Memory B cell (primary cell): ENCODE results near the gene VEGFA.
A peak's percentile ranks its signal among the peaks of the same experiment; 100 is the strongest.
"Not testable (repeated sequence)": the region's sequence is repeated elsewhere in the genome, so short reads cannot be mapped to it uniquely, and the experiment has no call there.

Source experiments
- ATAC-seq: fragments of 150-1000 bp; cut with Tn5 transposase; 2 replicates; pipeline ENCODE4 v1.10.0; 2021; ENCODE audit warnings: low read depth, mild to moderate bottlenecking, moderate library complexity
- DNase-seq, 2 donors: peaks; one replicate each; pipeline ENCODE4 v3.0.0; 2022; ENCODE audit warnings: low spot score in 2 of 2
- H3K27ac Mint-ChIP-seq: one replicate; pipeline ENCODE4 v1.8.0; 2022; ENCODE audit warnings: mild to moderate bottlenecking, moderate library complexity, mixed read lengths
- H3K27me3 Mint-ChIP-seq: one replicate; pipeline ENCODE4 v1.8.0; 2022; ENCODE audit warnings: mixed read lengths
- H3K36me3 Mint-ChIP-seq: one replicate; pipeline ENCODE4 v1.8.0; 2022; ENCODE audit warnings: mild to moderate bottlenecking, mixed read lengths
- H3K4me1 Mint-ChIP-seq: one replicate; pipeline ENCODE4 v1.8.0; 2022; ENCODE audit warnings: mixed read lengths
- H3K4me3 Mint-ChIP-seq: one replicate; pipeline ENCODE4 v1.8.0; 2022; ENCODE audit warnings: mild to moderate bottlenecking, moderate library complexity, mixed read lengths
- H3K9me3 Mint-ChIP-seq: one replicate; pipeline ENCODE4 v1.8.0; 2022; ENCODE audit warnings: mixed read lengths

The VEGFA gene

GRCh38 chr6:43809417-43810305 lies 39.6 kb downstream of the VEGFA start:
- ATAC-seq = no peak
- H3K4me3 Mint-ChIP-seq = no peak overlapping the region
- H3K36me3 Mint-ChIP-seq = no peaks in the 10 kb centered on the region
- no peaks in the 10 kb centered on the region for H3K9me3 Mint-ChIP-seq
- no peak for DNase-seq
- H3K27me3 Mint-ChIP-seq = peaks cover 14% of the 10 kb centered on the region
- H3K4me1 Mint-ChIP-seq = peaks cover 2% of the 10 kb centered on the region
- no peak overlapping the region for H3K27ac Mint-ChIP-seq

- DNase-seq (no peak), ATAC-seq (no peak)
- no peak overlapping the region for H3K27ac Mint-ChIP-seq
- no peaks in the 10 kb centered on the region for H3K36me3 Mint-ChIP-seq
- no peak overlapping the region for H3K4me3 Mint-ChIP-seq
- no peaks in the 10 kb centered on the region for H3K9me3 Mint-ChIP-seq
- peaks cover 2% of the 10 kb centered on the region for H3K4me1 Mint-ChIP-seq
- peaks cover 17% of the 10 kb centered on the region for H3K27me3 Mint-ChIP-seq
These were observed 41.1 kb downstream of the VEGFA start for GRCh38 chr6:43810965-43811732.

GRCh38 chr6:43811733-43812099 lies 41.7 kb downstream of the VEGFA start:
- no peak overlapping the region for H3K4me3 Mint-ChIP-seq
- H3K9me3 Mint-ChIP-seq = no peaks in the 10 kb centered on the region

GRCh38 chr6:43812850-43813578 lies 43.0 kb downstream of the VEGFA start:
- Mint-ChIP-seq H3K9me3 (no peaks in the 10 kb centered on the region), H3K4me1 (peaks cover 2% of the 10 kb centered on the region), H3K27ac (no peak overlapping the region), H3K27me3 (peaks cover 20% of the 10 kb centered on the region), H3K4me3 (no peak overlapping the region), H3K36me3 (no peaks in the 10 kb centered on the region)
- ATAC-seq (no peak), DNase-seq (no peak)

More at GRCh38 chr6:43811733-43812099, 41.7 kb downstream of the VEGFA start:
- Mint-ChIP-seq H3K27me3 (peaks cover 20% of the 10 kb centered on the region), H3K4me1 (peaks cover 2% of the 10 kb centered on the region), H3K36me3 (no peaks in the 10 kb centered on the region), H3K27ac (no peak overlapping the region)
- ATAC-seq = no peak
- no peak for DNase-seq

- Mint-ChIP-seq H3K36me3 (no peaks in the 10 kb centered on the region), H3K9me3 (no peaks in the 10 kb centered on the region), H3K27ac (no peak overlapping the region), H3K4me1 (peaks cover 2% of the 10 kb centered on the region), H3K4me3 (no peak overlapping the region), H3K27me3 (peaks cover 16% of the 10 kb centered on the region)
- ATAC-seq = no peak
- no peak for DNase-seq
These were observed 44.1 kb downstream of the VEGFA start for GRCh38 chr6:43814111-43814510.

GRCh38 chr6:43814865-43815264 lies 44.9 kb downstream of the VEGFA start:
- no peak overlapping the region for H3K4me3 Mint-ChIP-seq
- H3K27me3 Mint-ChIP-seq = peaks cover 16% of the 10 kb centered on the region
- DNase-seq (no peak), ATAC-seq (no peak)
- H3K27ac Mint-ChIP-seq = no peak overlapping the region
- no peaks in the 10 kb centered on the region for H3K9me3 Mint-ChIP-seq
- peaks cover 2% of the 10 kb centered on the region for H3K4me1 Mint-ChIP-seq
- H3K36me3 Mint-ChIP-seq = no peaks in the 10 kb centered on the region

- no peak for DNase-seq
- Mint-ChIP-seq H3K4me1 (peaks cover 2% of the 10 kb centered on the region), H3K36me3 (no peaks in the 10 kb centered on the region), H3K9me3 (no peaks in the 10 kb centered on the region), H3K27me3 (peaks cover 15% of the 10 kb centered on the region), H3K27ac (no peak overlapping the region), H3K4me3 (no peak overlapping the region)
- peak; percentile 72 for ATAC-seq
These were observed 47.2 kb downstream of the VEGFA start for GRCh38 chr6:43817192-43817591.

GRCh38 chr6:43818973-43819372 lies 49.0 kb downstream of the VEGFA start:
- not testable (repeated sequence) for ATAC-seq, H3K4me1 Mint-ChIP-seq, H3K9me3 Mint-ChIP-seq, DNase-seq, H3K27ac Mint-ChIP-seq, H3K4me3 Mint-ChIP-seq, H3K36me3 Mint-ChIP-seq
- H3K27me3 Mint-ChIP-seq = peaks cover 11% of the 10 kb centered on the region

GRCh38 chr6:43819958-43820357 lies 49.9 kb downstream of the VEGFA start:
- Mint-ChIP-seq H3K4me3 (no peak overlapping the region), H3K9me3 (no peaks in the 10 kb centered on the region), H3K27ac (no peak overlapping the region), H3K36me3 (no peaks in the 10 kb centered on the region), H3K27me3 (peaks cover 10% of the 10 kb centered on the region), H3K4me1 (peaks cover 4% of the 10 kb centered on the region)
- ATAC-seq = no peak
- DNase-seq = no peak

GRCh38 chr6:43820486-43820885 lies 50.5 kb downstream of the VEGFA start:
- DNase-seq = no peak

GRCh38 chr6:43821101-43821886 lies 51.3 kb downstream of the VEGFA start:
- Mint-ChIP-seq H3K36me3 (no peaks in the 10 kb centered on the region), H3K27ac (no peak overlapping the region), H3K4me3 (no peak overlapping the region), H3K4me1 (peaks cover 4% of the 10 kb centered on the region), H3K9me3 (no peaks in the 10 kb centered on the region), H3K27me3 (peaks cover 8% of the 10 kb centered on the region)
- no peak for ATAC-seq
- DNase-seq = no peak

More at GRCh38 chr6:43820486-43820885, 50.5 kb downstream of the VEGFA start:
- peaks cover 4% of the 10 kb centered on the region for H3K4me1 Mint-ChIP-seq
- H3K4me3 Mint-ChIP-seq = no peak overlapping the region
- no peak overlapping the region for H3K27ac Mint-ChIP-seq
- no peak for ATAC-seq
- H3K27me3 Mint-ChIP-seq = peaks cover 7% of the 10 kb centered on the region
- no peaks in the 10 kb centered on the region for H3K9me3 Mint-ChIP-seq
- no peaks in the 10 kb centered on the region for H3K36me3 Mint-ChIP-seq

- no peak for DNase-seq
- Mint-ChIP-seq H3K4me1 (peaks cover 4% of the 10 kb centered on the region), H3K4me3 (no peak overlapping the region), H3K9me3 (no peaks in the 10 kb centered on the region), H3K27ac (no peak overlapping the region), H3K36me3 (no peaks in the 10 kb centered on the region), H3K27me3 (peaks cover 5% of the 10 kb centered on the region)
- ATAC-seq = no peak
These were observed 53.4 kb downstream of the VEGFA start for GRCh38 chr6:43823390-43823789.

- Mint-ChIP-seq H3K36me3 (no peaks in the 10 kb centered on the region), H3K9me3 (no peaks in the 10 kb centered on the region), H3K4me1 (peaks cover 4% of the 10 kb centered on the region), H3K4me3 (peak overlapping the region; percentile 33), H3K27ac (peak overlapping the region; percentile 53), H3K27me3 (peaks cover 5% of the 10 kb centered on the region)
- peak; percentile 57 for ATAC-seq
- DNase-seq = no peak
These were observed 54.1 kb downstream of the VEGFA start for GRCh38 chr6:43823879-43824702.
